Cerebellar cortex (tissue), 1 donor: ENCODE measurements around the gene WDR20.
"Not testable (repeated sequence)": the region's sequence is repeated elsewhere in the genome, so short reads cannot be mapped to it uniquely, and the experiment has no call there.

Experiments used
- DNase-seq: peaks from one replicate; pipeline ENCODE4 v3.0.0-alpha.2; 2015; ENCODE audit warnings: low spot score

WDR20 gene

GRCh38 chr14:102171173-102172020 lies 31.7 kb downstream of the WDR20 start:
- no peak for DNase-seq

GRCh38 chr14:102172021-102172272 lies 32.2 kb downstream of the WDR20 start:
- DNase-seq: not testable (repeated sequence)

- not testable (repeated sequence) for DNase-seq
These were observed 33.0 kb downstream of the WDR20 start for GRCh38 chr14:102172721-102173120.

GRCh38 chr14:102177161-102177560 lies 37.5 kb downstream of the WDR20 start:
- DNase-seq: no peak

- no peak for DNase-seq
These were observed 39.1 kb downstream of the WDR20 start for GRCh38 chr14:102178806-102179205.

GRCh38 chr14:102180248-102180998 lies 40.7 kb downstream of the WDR20 start:
- DNase-seq: no peak

GRCh38 chr14:102181187-102181586 lies 41.5 kb downstream of the WDR20 start:
- DNase-seq: no peak

GRCh38 chr14:102182190-102182589 lies 42.5 kb downstream of the WDR20 start:
- DNase-seq: no peak

- DNase-seq: no peak
These were observed 43.4 kb downstream of the WDR20 start for GRCh38 chr14:102182936-102183619.

GRCh38 chr14:102183886-102184285 lies 44.2 kb downstream of the WDR20 start:
- no peak for DNase-seq

- peak; percentile 36 for DNase-seq
These were observed 44.8 kb downstream of the WDR20 start for GRCh38 chr14:102184316-102185035.

GRCh38 chr14:102185360-102185759 lies 45.7 kb downstream of the WDR20 start:
- no peak for DNase-seq

- no peak for DNase-seq
These were observed 47.3 kb downstream of the WDR20 start for GRCh38 chr14:102187044-102187443.

- DNase-seq: no peak
These were observed 47.9 kb downstream of the WDR20 start for GRCh38 chr14:102187568-102188001.

- no peak for DNase-seq
These were observed 48.5 kb downstream of the WDR20 start for GRCh38 chr14:102188187-102188586.

- no peak for DNase-seq
These were observed 50.2 kb downstream of the WDR20 start for GRCh38 chr14:102189874-102190273.

GRCh38 chr14:102192840-102193502 lies 53.3 kb downstream of the WDR20 start:
- DNase-seq: peak; percentile 46

- no peak for DNase-seq
These were observed 55.2 kb downstream of the WDR20 start for GRCh38 chr14:102194856-102195255.

- DNase-seq: no peak
These were observed 55.7 kb downstream of the WDR20 start for GRCh38 chr14:102195446-102195845.

- no peak for DNase-seq
These were observed 56.6 kb downstream of the WDR20 start for GRCh38 chr14:102196039-102196901.

- no peak for DNase-seq
These were observed 57.2 kb downstream of the WDR20 start for GRCh38 chr14:102196902-102197230.
